Neural progenitor cell (in vitro differentiated cells): ENCODE data around the gene RTEL1.

ENCODE experiments used
- EZH2 ChIP-seq: fragments of 200-600 bp; sonication (generic); IDR thresholded peaks from 2 replicates; pipeline ENCODE4 v1.6.1; 2017; ENCODE audit warnings: antibody characterized with exemption, mild to moderate bottlenecking, moderate library complexity
- EZH2phosphoT487 ChIP-seq: fragments of 200-600 bp; sonication (generic); IDR thresholded peaks from 2 replicates; pipeline ENCODE4 v1.6.1; 2017; ENCODE audit warnings: antibody characterized with exemption
- TF ChIP-seq, protein P1 (sequence below): fragments of 200-600 bp; sonication (generic); IDR thresholded peaks from 2 replicates; pipeline ENCODE4 v1.5.1; 2017; ENCODE audit warnings: antibody characterized with exemption, mild to moderate bottlenecking

DNA sequence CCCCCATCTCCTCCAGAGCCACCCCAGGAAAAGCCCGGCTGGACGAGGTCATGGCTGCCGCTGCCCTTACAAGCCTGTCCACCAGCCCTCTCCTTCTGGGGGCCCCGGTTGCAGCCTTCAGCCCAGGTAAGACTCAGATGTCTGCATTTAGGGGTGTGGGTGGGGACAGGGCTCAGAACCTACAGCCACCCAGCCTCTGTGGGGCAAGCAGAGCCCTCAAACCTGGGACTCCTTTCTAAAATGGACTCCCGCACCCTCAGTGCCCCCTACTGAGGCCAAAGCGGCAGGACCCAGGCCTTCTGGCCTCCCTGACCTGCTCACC lies 83.2 kb downstream of the RTEL1 start:
- TF ChIP-seq, protein P1, sequence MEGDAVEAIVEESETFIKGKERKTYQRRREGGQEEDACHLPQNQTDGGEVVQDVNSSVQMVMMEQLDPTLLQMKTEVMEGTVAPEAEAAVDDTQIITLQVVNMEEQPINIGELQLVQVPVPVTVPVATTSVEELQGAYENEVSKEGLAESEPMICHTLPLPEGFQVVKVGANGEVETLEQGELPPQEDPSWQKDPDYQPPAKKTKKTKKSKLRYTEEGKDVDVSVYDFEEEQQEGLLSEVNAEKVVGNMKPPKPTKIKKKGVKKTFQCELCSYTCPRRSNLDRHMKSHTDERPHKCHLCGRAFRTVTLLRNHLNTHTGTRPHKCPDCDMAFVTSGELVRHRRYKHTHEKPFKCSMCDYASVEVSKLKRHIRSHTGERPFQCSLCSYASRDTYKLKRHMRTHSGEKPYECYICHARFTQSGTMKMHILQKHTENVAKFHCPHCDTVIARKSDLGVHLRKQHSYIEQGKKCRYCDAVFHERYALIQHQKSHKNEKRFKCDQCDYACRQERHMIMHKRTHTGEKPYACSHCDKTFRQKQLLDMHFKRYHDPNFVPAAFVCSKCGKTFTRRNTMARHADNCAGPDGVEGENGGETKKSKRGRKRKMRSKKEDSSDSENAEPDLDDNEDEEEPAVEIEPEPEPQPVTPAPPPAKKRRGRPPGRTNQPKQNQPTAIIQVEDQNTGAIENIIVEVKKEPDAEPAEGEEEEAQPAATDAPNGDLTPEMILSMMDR: no peak
- TF ChIP-seq EZH2 (no peak), EZH2phosphoT487 (no peak)
